ENCODE measurements around the gene TNKS2. TPM values are rescaled to one million over a fixed set of nuclear protein-coding genes. Genes with fewer than 3 reads are reported as not detected.

The TNKS2 gene
- total RNA-seq, 1 experiment from 2014 or later, result 48.3 TPM

GRCh38 chr10:91883549-91884444, 85.6 kb downstream of the TNKS2 start:
- Mint-ChIP-seq H3K4me1 (ENCODE audit: insufficient read depth, unreplicated experiment) (no peaks in the 10 kb centered on the region), H3K27ac (ENCODE audit: low read depth, unreplicated experiment) (no peak overlapping the region), H3K9me3 (ENCODE audit: unreplicated experiment) (no peaks in the 10 kb centered on the region), H3K36me3 (ENCODE audit: insufficient read depth, unreplicated experiment) (no peaks in the 10 kb centered on the region), H3K4me3 (ENCODE audit: unreplicated experiment) (no peak overlapping the region), H3K27me3 (ENCODE audit: insufficient read depth, unreplicated experiment) (no peaks in the 10 kb centered on the region)
- no TSS peak for BruUV-seq (replicated peaks)
- no peak for DNase-seq (ENCODE audit: unreplicated experiment)
- TF ChIP-seq CTCF (IDR thresholded peaks at IDR 0.05; ENCODE audit: unreplicated experiment), result no peak
- CTCF ChIA-PET, result interaction anchor here (0.5 to 0.6 kb wide), 2 partner anchors 26 to 1399 kb away, joined by 3 to 4 read pairs; no protein-coding TSS in a partner anchor
- intact Hi-C loops (cut with micrococcal nuclease), result no loop called here
- POLR2A ChIA-PET, result interaction anchor here (0.6 to 0.7 kb wide), 2 partner anchors 11 to 406 kb away, joined by 3 read pairs; no protein-coding TSS in a partner anchor

DNA sequence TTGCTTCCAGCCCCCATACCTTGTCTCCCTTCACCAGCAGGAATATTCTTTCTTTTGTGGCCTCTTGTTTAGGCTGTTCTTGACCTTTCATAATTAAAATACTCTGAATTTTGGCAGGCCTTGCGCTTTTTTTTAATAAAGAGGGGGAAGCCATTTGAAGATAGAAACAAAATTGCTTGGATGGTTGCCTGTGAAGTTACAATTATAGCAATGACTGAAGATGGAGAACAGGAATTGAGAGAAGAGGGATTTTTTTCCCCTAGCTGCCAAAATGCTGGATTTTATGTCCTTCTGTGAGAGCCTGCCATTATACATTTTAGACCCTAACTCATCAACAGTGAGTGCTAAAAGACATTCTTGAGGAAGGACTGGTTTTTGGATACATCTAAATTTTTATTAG, 86.3 kb downstream of the TNKS2 start:
- ChIA-PET POLR2A (interaction anchor here (0.6 kb wide), 1 partner anchor 11 kb away, joined by 3 read pairs; no protein-coding TSS in a partner anchor), CTCF (no interaction called here)
- BruUV-seq (replicated peaks), result no TSS peak
- Mint-ChIP-seq H3K9me3 (ENCODE audit: unreplicated experiment) (no peaks in the 10 kb centered on the region), H3K27ac (ENCODE audit: low read depth, unreplicated experiment) (no peak overlapping the region), H3K27me3 (ENCODE audit: insufficient read depth, unreplicated experiment) (no peaks in the 10 kb centered on the region), H3K36me3 (ENCODE audit: insufficient read depth, unreplicated experiment) (no peaks in the 10 kb centered on the region), H3K4me3 (ENCODE audit: unreplicated experiment) (no peak overlapping the region), H3K4me1 (ENCODE audit: insufficient read depth, unreplicated experiment) (no peaks in the 10 kb centered on the region)
- intact Hi-C loops (cut with micrococcal nuclease), result no loop called here
- no peak for TF ChIP-seq CTCF (IDR thresholded peaks at IDR 0.05; ENCODE audit: unreplicated experiment)
- no peak for DNase-seq (ENCODE audit: unreplicated experiment)

DNA sequence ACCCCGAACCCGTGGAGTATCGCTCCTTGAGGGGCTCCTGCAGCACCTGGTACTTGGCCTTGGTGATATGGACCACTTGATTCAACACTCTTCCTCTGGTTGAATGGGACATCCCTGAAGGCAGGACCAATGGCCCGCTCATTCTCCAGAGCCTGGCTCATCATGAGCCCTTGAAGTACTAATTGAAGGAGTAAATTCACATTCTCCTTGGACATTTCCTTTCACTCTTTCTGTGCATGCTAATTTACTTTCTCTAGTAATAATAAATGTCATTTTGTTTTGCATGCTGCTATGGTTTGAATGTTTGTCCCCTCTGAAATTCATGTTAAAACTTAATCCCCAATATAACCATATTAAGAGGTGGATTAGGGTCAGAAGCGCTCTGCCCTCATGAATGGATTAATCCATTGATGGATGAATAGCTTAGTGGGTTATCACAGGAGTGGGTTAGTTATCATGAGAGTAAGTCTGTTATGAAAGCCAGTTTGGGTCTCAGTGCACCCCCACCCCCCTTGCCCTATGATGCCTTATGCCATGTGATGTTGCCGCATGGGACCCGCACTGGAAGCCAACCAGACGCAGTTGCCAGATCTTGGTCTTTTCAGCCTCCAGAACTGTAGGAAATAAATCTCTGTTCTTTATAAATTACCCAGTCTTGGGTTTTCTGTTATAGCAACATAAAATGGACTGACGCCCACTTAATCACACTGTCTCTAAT, 87.3 kb downstream of the TNKS2 start:
- BruUV-seq (replicated peaks), result no TSS peak

More for the DNA sequence above, 87.3 kb downstream of the TNKS2 start:
- Mint-ChIP-seq H3K36me3 (ENCODE audit: insufficient read depth, unreplicated experiment) (no peaks in the 10 kb centered on the region), H3K27ac (ENCODE audit: low read depth, unreplicated experiment) (no peak overlapping the region), H3K4me1 (ENCODE audit: insufficient read depth, unreplicated experiment) (no peaks in the 10 kb centered on the region), H3K9me3 (ENCODE audit: unreplicated experiment) (no peaks in the 10 kb centered on the region), H3K27me3 (ENCODE audit: insufficient read depth, unreplicated experiment) (no peaks in the 10 kb centered on the region), H3K4me3 (ENCODE audit: unreplicated experiment) (no peak overlapping the region)
- DNase-seq (ENCODE audit: unreplicated experiment), result no peak
- intact Hi-C loops (cut with micrococcal nuclease), result no loop called here
- ChIA-PET CTCF (no interaction called here), POLR2A (no interaction called here)
- TF ChIP-seq CTCF (IDR thresholded peaks at IDR 0.05; ENCODE audit: unreplicated experiment), result no peak
